ENCODE measurements around the gene PHTF1.

DNA sequence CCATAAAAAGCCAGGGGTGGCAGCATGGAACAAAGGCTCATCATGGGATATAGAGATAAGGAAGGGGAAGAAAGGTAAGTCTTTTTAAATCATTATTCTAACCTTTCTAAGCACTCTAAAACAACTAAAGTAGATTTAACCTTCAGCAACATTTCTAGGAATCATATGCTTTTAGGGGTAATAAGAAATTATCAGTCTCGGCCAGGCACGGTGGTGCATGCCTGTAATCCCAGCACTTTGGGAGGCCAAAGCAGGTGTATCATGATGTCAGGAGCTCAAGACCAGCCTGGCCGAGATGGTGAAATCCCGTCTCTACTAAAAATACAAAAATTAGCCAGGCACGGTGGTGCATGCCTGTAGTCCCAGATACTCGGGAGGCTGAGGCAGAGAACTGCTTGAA lies 20.3 kb upstream of the PHTF1 start:
- TF ChIP-seq CTCF (IDR thresholded peaks at IDR 0.05 in 2 of 3, conservative IDR thresholded peaks at IDR 0.05 in 1 of 3; ENCODE audit: control insufficient read depth in 2 of 3, extremely low read depth in 1 of 3, insufficient read depth in 1 of 3, low read depth in 3 of 3, low read length in 3 of 3) (no peak), GABPA (IDR thresholded peaks at IDR 0.05; ENCODE audit: low read depth) (no peak), POLR2A (IDR thresholded peaks at IDR 0.05; ENCODE audit: low read depth, low read length) (no peak), JUND (IDR thresholded peaks at IDR 0.05; ENCODE audit: low read depth, low read length) (no peak), ATF7 (IDR thresholded peaks at IDR 0.05; ENCODE audit: low read depth) (no peak), RELA (IDR thresholded peaks at IDR 0.05; ENCODE audit: borderline replicate concordance, partially characterized antibody) (no peak), HCFC1 (IDR thresholded peaks at IDR 0.05; ENCODE audit: low read length) (no peak), CREB1 (IDR thresholded peaks at IDR 0.05; ENCODE audit: low read depth) (no peak), BACH1 (IDR thresholded peaks at IDR 0.05; ENCODE audit: borderline replicate concordance) (no peak), BHLHE40 (IDR thresholded peaks at IDR 0.05; ENCODE audit: borderline replicate concordance in 1 of 2, low read depth in 2 of 2, low read length in 1 of 2) (no peak), EP300 (IDR thresholded peaks at IDR 0.05; ENCODE audit: borderline replicate concordance in 1 of 2, control insufficient read depth in 1 of 2, low read depth in 2 of 2, low read length in 2 of 2) (no peak), RFX5 (IDR thresholded peaks at IDR 0.05; ENCODE audit: low read depth, low read length) (no peak), USF2 (IDR thresholded peaks at IDR 0.05; ENCODE audit: borderline replicate concordance, low read depth, low read length) (no peak)
